T-helper 17 cell (primary cell): ENCODE results near the gene CORO7. TPM values are rescaled to one million over a fixed set of nuclear protein-coding genes. Genes with fewer than 3 reads are reported as not detected.
A peak's percentile ranks its signal among the peaks of the same experiment; 100 is the strongest.

Source experiments
- ATAC-seq: fragments of 150-1000 bp; cut with Tn5 transposase; 2 replicates; pipeline ENCODE4 v1.10.0; 2021; ENCODE audit warnings: mild to moderate bottlenecking, moderate library complexity
- DNase-seq, 3 donors: peaks; one replicate each; pipeline versions ENCODE4 v3.0.0 to v3.0.0-alpha.2; 2020 to 2021
- H3K9me3 ChIP-seq: one replicate; pipeline ENCODE4 v1.7.0; 2013; ENCODE audit warnings: low read length, mild to moderate bottlenecking; ENCODE audit not compliant: control insufficient read depth, poor library complexity, severe bottlenecking
- H3K27ac Mint-ChIP-seq: one replicate; pipeline ENCODE4 v1.8.0; 2022; ENCODE audit warnings: mild to moderate bottlenecking, moderate library complexity, mixed read lengths
- H3K27me3 Mint-ChIP-seq: one replicate; pipeline ENCODE4 v1.8.0; 2022; ENCODE audit warnings: mixed read lengths
- H3K36me3 Mint-ChIP-seq: one replicate; pipeline ENCODE4 v1.8.0; 2022; ENCODE audit warnings: low read depth, mixed read lengths
- H3K4me1 Mint-ChIP-seq: one replicate; pipeline ENCODE4 v1.8.0; 2022; ENCODE audit warnings: mild to moderate bottlenecking, mixed read lengths
- H3K4me3 Mint-ChIP-seq: one replicate; pipeline ENCODE4 v1.8.0; 2022; ENCODE audit warnings: mild to moderate bottlenecking, moderate library complexity, mixed read lengths
- total RNA-seq, 4 donors: library from RNA in 2 of 4; stranded (reverse) in 2 of 4; gene quantifications; one replicate each; pipeline ENCODE4 v1.2.3 and lab custom pipeline; 2022 to 2026

CORO7 gene
- total RNA-seq, 2 donors from 2014 or later = 733 to 757 TPM

GRCh38 chr16:4437366-4437765 lies 21.0 kb upstream of the CORO7 start:
- Mint-ChIP-seq H3K27me3 (no peaks in the 10 kb centered on the region), H3K4me1 (peaks cover 14% of the 10 kb centered on the region), H3K27ac (peak overlapping the region; percentile 24), H3K36me3 (peaks cover 7% of the 10 kb centered on the region), H3K4me3 (no peak overlapping the region)
- DNase-seq (no peak), ATAC-seq (no peak)
- H3K9me3 ChIP-seq = no peaks in the 10 kb centered on the region

GRCh38 chr16:4435337-4436067 lies 19.1 kb upstream of the CORO7 start:
- DNase-seq (no peak), ATAC-seq (no peak)
- H3K36me3 Mint-ChIP-seq = peaks cover 6% of the 10 kb centered on the region

GRCh38 chr16:4433914-4434787 lies 17.8 kb upstream of the CORO7 start:
- H3K9me3 ChIP-seq = no peaks in the 10 kb centered on the region
- DNase-seq (no peak), ATAC-seq (no peak)
- Mint-ChIP-seq H3K4me1 (peaks cover 16% of the 10 kb centered on the region), H3K36me3 (peaks cover 6% of the 10 kb centered on the region), H3K4me3 (no peak overlapping the region), H3K27ac (no peak overlapping the region), H3K27me3 (no peaks in the 10 kb centered on the region)

More at GRCh38 chr16:4435337-4436067, 19.1 kb upstream of the CORO7 start:
- H3K27me3 Mint-ChIP-seq = no peaks in the 10 kb centered on the region
- H3K9me3 ChIP-seq = no peaks in the 10 kb centered on the region
- peaks cover 14% of the 10 kb centered on the region for H3K4me1 Mint-ChIP-seq
- peak overlapping the region; percentile 53 for H3K27ac Mint-ChIP-seq
- no peak overlapping the region for H3K4me3 Mint-ChIP-seq

DNA sequence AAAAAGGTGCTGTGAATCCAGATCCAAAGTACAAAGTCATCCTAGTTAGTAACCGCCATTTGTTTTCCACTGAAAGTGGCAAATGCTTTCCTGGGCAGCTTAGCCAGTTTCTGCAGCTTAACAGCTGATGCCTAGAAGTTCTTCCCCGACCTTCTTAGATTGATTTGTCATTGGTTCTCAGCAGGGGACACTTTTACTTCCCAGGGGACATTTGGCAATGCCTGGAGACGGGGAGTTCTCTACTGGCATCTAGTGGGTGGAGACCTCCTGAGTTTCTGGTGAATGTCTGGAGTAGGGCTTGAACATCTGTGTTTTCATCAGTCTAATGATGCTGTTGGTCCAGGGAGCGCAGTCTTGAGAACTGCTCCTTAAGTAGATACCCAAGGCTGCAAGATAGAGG lies 16.8 kb upstream of the CORO7 start:
- Mint-ChIP-seq H3K4me3 (no peak overlapping the region), H3K4me1 (peaks cover 16% of the 10 kb centered on the region), H3K27me3 (no peaks in the 10 kb centered on the region), H3K27ac (no peak overlapping the region), H3K36me3 (peaks cover 6% of the 10 kb centered on the region)
- H3K9me3 ChIP-seq = no peaks in the 10 kb centered on the region
- no peak for ATAC-seq
- no peak for DNase-seq

- Mint-ChIP-seq H3K4me1 (peaks cover 27% of the 10 kb centered on the region), H3K27ac (no peak overlapping the region), H3K4me3 (no peak overlapping the region), H3K36me3 (peaks cover 6% of the 10 kb centered on the region), H3K27me3 (no peaks in the 10 kb centered on the region)
- DNase-seq = no peak
- no peak for ATAC-seq
- no peaks in the 10 kb centered on the region for H3K9me3 ChIP-seq
These were observed 14.6 kb upstream of the CORO7 start for GRCh38 chr16:4431023-4431422.

DNA sequence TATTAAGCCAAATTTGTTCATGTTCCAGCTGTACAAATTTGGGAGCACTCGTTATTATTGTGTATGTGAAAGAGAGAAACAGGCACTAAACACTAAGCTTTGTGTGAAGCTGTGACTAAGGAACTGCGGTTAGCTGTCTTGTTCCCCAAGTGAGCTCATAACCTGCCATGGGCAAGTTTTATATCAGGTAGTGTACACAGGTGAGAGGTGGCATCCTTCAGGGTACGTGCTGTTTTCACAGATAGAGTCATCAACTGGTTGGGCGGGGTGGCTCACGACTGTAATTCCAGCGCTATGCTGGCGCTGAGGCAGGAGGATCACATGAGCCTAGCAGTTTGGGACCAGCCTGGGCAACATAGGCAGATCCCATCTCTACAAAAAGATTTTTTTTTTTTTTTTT lies 12.1 kb upstream of the CORO7 start:
- ATAC-seq = no peak
- H3K9me3 ChIP-seq = no peaks in the 10 kb centered on the region
- Mint-ChIP-seq H3K27ac (no peak overlapping the region), H3K27me3 (no peaks in the 10 kb centered on the region), H3K4me3 (no peak overlapping the region), H3K36me3 (no peaks in the 10 kb centered on the region), H3K4me1 (peaks cover 24% of the 10 kb centered on the region)
- DNase-seq = no peak

DNA sequence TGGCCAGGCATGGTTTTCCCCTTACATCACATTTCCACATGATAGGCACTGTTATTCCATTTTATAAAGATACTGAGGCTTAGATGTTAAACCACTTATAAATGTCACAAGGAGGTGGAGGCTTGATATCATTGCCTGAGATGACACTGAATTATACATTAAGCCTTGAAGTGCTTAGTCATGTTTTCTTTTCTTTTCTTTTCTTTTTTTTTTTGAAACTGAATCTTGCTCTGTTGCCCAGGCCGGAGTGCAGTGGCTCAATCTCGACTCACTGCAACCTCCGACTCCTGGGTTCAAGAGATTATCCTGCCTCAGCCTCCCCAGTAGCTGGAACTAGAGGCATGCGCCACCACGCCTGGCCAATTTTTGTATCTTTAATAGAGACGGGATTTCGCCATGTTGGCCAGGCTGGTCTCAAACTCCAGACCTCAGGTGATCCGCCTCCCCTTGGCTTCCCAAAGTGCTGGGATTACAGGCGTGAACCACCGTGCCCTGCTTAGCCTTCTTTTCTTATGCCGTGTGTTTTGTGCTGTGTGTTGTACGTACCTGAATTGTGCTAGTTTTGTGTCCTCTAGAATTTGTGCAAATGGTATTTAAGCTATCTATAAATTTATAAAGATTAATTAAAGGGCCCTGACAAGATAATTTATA lies 10.5 kb upstream of the CORO7 start:
- peaks cover 20% of the 10 kb centered on the region for H3K4me1 Mint-ChIP-seq

DNA sequence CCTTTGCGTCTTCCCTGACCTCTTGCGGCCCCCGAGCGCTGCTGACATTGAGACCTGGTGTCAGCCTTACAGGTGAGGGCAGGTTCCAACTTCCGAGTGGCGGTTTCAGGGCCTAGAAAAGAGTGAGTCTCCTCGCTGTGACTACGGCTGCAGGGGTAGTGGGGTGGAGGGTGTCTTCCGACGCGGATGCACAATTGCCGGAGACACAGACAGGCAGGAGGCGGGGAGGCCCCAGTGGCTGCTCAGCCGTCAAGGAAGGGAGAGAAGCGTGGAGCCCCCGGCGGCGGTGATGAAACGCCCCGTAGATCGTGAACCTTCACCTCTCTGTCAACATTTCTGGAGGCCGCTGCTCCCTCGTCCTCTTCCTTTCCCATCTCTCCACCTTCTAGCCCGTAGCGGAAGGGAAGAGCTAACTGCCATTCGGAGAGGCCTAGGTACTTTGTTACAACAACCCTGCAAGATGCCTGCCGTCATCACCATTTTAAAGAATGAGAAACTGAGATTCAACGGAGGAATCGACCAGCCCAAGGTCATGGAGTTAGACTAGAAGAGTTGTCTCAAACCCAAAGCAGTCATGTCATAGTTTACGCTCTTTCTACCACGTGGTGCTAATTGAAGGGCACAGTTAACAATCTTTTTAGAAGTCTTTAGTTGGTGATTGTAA lies 9.8 kb upstream of the CORO7 start:
- DNase-seq (no peak), ATAC-seq (peak; percentile 59)
- Mint-ChIP-seq H3K27me3 (no peaks in the 10 kb centered on the region), H3K36me3 (no peaks in the 10 kb centered on the region), H3K4me3 (peak overlapping the region; percentile 92), H3K4me1 (peaks cover 20% of the 10 kb centered on the region), H3K27ac (peak overlapping the region; percentile 98)
- no peaks in the 10 kb centered on the region for H3K9me3 ChIP-seq

More for the DNA sequence above, 10.5 kb upstream of the CORO7 start:
- ATAC-seq (no peak), DNase-seq (no peak)
- peak overlapping the region; percentile 92 for H3K4me3 Mint-ChIP-seq
- H3K27ac Mint-ChIP-seq = peak overlapping the region; percentile 98
- no peaks in the 10 kb centered on the region for H3K36me3 Mint-ChIP-seq
- H3K9me3 ChIP-seq = no peaks in the 10 kb centered on the region
- H3K27me3 Mint-ChIP-seq = no peaks in the 10 kb centered on the region

GRCh38 chr16:4425378-4426020 lies 9.1 kb upstream of the CORO7 start, which contains the start of gene DNAJA3:
Gene DNAJA3 (plus strand): TSS chr16:4425868. CDS start chr16:4425882, 14 bp downstream.
- H3K4me3 Mint-ChIP-seq = peak within 1 kb of the TSS; percentile 92
- DNase-seq (peak; percentile 89 to 95 (median 90)), ATAC-seq (peak; percentile 90)
- no peaks in the 10 kb centered on the region for H3K9me3 ChIP-seq
- peak within 1 kb of the TSS; percentile 98 for H3K27ac Mint-ChIP-seq
- H3K27me3 Mint-ChIP-seq = no peaks in the 10 kb centered on the region
- H3K36me3 Mint-ChIP-seq = no peaks in the 10 kb centered on the region
- H3K4me1 Mint-ChIP-seq = peaks cover 18% of the 10 kb centered on the region

DNA sequence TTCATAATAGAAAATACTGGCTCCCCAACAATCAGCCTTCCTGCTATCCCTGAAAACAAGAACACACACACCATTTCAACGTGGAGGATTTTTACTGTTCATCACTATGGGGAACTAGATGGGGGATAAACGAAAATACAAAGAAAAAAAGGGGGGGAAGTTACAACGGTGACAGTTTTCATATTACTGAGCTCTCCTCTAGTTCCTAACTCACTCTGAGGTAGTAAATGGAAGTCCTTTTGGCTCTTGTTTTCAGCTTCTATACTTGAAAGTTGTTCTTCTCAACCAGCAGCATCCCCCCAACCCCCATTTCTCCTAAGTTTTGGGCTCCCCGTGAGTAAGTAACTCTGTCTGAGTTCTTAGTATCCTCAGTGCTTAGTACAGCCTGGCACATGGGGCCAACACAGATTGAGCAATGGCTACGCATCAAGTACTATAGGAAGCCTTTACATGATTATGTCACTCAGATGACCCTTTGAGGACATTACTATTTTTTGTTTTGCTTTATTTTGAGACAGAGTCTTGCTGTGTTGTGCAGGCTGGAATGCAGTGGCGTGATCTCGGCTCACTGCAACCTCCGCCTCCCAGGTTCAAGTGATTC lies 4.2 kb upstream of the CORO7 start:
- Mint-ChIP-seq H3K27me3 (no peaks in the 10 kb centered on the region), H3K36me3 (no peaks in the 10 kb centered on the region), H3K4me1 (peaks cover 9% of the 10 kb centered on the region), H3K27ac (peak overlapping the region; percentile 8), H3K4me3 (no peak overlapping the region)
- DNase-seq (no peak), ATAC-seq (no peak)
- no peaks in the 10 kb centered on the region for H3K9me3 ChIP-seq

DNA sequence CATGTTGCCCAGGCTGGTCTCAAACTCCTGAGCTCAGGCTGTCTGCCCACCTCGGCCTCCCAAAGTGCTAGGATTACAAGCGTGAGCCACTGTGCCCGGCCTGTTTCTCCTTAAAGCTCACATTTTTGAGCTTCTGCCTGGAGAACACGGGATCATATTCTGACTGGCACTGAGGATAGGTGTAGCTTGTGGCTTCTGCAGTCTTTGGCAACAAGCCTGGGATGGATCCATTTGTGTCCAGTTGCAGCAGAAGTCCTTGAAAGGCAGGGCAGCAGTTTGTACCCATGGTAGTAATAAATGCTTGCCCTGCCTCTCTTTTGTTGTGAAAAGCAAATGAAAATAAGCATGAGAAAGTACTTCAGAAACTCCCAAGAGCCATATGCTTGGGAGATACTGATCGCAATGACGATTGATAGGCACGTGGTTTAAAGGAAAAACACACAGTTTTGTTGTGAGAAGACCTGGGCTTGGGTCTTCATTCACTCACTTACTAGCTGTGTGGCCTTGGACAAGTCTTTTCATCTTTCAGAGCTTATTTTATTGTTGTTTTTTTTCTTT lies 3.1 kb upstream of the CORO7 start:
- no peak overlapping the region for H3K27ac Mint-ChIP-seq
- no peak for ATAC-seq

More for the DNA sequence above, 3.1 kb upstream of the CORO7 start:
- Mint-ChIP-seq H3K36me3 (peaks cover 4% of the 10 kb centered on the region), H3K4me3 (no peak overlapping the region), H3K27me3 (no peaks in the 10 kb centered on the region), H3K4me1 (peaks cover 17% of the 10 kb centered on the region)
- no peak for DNase-seq
- H3K9me3 ChIP-seq = no peaks in the 10 kb centered on the region
